Neural cell (in vitro differentiated cells): Measurements from ENCODE around the gene CD151. TPM values are rescaled to one million over a fixed set of nuclear protein-coding genes. Genes with fewer than 3 reads are reported as not detected.

ENCODE experiments used
- H2AFZ ChIP-seq: fragments of 200-600, 300-800 bp; sonication (generic), shearing (Covaris generic); 2 replicates; pipeline ENCODE4 v1.6.0; 2014; ENCODE audit warnings: low read depth, mild to moderate bottlenecking, antibody characterized with exemption, low read length, moderate library complexity
- H3F3A ChIP-seq: fragments of 200-600 bp; shearing (Covaris generic); 2 replicates; pipeline ENCODE4 v1.6.1; 2016; ENCODE audit warnings: mild to moderate bottlenecking, moderate library complexity, mixed read lengths, antibody characterized with exemption, low read length; ENCODE audit not compliant: insufficient read depth, poor library complexity, severe bottlenecking
- H3K27ac ChIP-seq: fragments of 200-600, 300-800 bp; sonication (generic), shearing (Covaris generic); 2 replicates; pipeline ENCODE4 v1.5.1; 2014; ENCODE audit warnings: mild to moderate bottlenecking, low read length, moderate library complexity
- H3K27me3 ChIP-seq: fragments of 300-800, 200-600 bp; sonication (generic), shearing (Covaris generic); 2 replicates; pipeline ENCODE4 v1.6.0; 2014; ENCODE audit warnings: mild to moderate bottlenecking, low read depth, low read length, moderate library complexity; ENCODE audit not compliant: insufficient read depth
- H3K36me3 ChIP-seq: fragments of 300-800, 200-600 bp; sonication (generic), shearing (Covaris generic); 2 replicates; pipeline ENCODE4 v1.5.1; 2014; ENCODE audit warnings: mild to moderate bottlenecking, antibody characterized with exemption, low read length, moderate library complexity; ENCODE audit not compliant: insufficient read depth
- H3K4me2 ChIP-seq: fragments of 300-800, 200-600 bp; sonication (generic), shearing (Covaris generic); 2 replicates; pipeline ENCODE4 v1.6.0; 2014; ENCODE audit warnings: mild to moderate bottlenecking, low read length
- H3K4me3 ChIP-seq: fragments of 300-800, 200-600 bp; sonication (generic), shearing (Covaris generic); 2 replicates; pipeline ENCODE4 v1.5.1; 2014; ENCODE audit warnings: mild to moderate bottlenecking, low read length, moderate library complexity
- H3K79me2 ChIP-seq: fragments of 200-600 bp; shearing (Covaris generic); replicated peaks from 2 replicates; pipeline ENCODE4 v1.6.0; 2014; ENCODE audit warnings: mild to moderate bottlenecking, low read length, moderate library complexity; ENCODE audit not compliant: insufficient read depth
- H3K9ac ChIP-seq: fragments of 300-800, 200-600 bp; sonication (generic), shearing (Covaris generic); 2 replicates; pipeline ENCODE4 v1.6.1; 2016; ENCODE audit warnings: mild to moderate bottlenecking, low read length, mixed read lengths
- H3K9me2 ChIP-seq: fragments of 200-600 bp; shearing (Covaris generic); 2 replicates; pipeline ENCODE4 v1.6.1; 2016; ENCODE audit warnings: mild to moderate bottlenecking, low read length, mixed read lengths; ENCODE audit not compliant: insufficient read depth
- H3K9me3 ChIP-seq: fragments of 200-600, 300-800 bp; sonication (generic), shearing (Covaris generic); 2 replicates; pipeline ENCODE4 v1.6.1; 2016; ENCODE audit warnings: mild to moderate bottlenecking, mixed run types, low read length, moderate library complexity, mixed read lengths
- H4K20me1 ChIP-seq: fragments of 200-600 bp; shearing (Covaris generic); 2 replicates; pipeline ENCODE4 v1.6.1; 2016; ENCODE audit warnings: mild to moderate bottlenecking, mixed run types; ENCODE audit not compliant: insufficient read depth
- EP300 ChIP-seq: fragments of 450-650 bp; conservative IDR thresholded peaks from 2 replicates; pipeline ENCODE4 v1.6.1; 2014; ENCODE audit warnings: antibody characterized with exemption, mild to moderate bottlenecking, moderate library complexity; ENCODE audit not compliant: poor library complexity, severe bottlenecking
- EZH2 ChIP-seq: fragments of 200-600, 300-800 bp; shearing (Covaris generic), sonication (generic); IDR thresholded peaks from 2 replicates; pipeline ENCODE4 v1.6.1; 2014; ENCODE audit warnings: antibody characterized with exemption, low read length, borderline replicate concordance, mild to moderate bottlenecking; ENCODE audit not compliant: insufficient read depth, poor library complexity, severe bottlenecking
- MXI1 ChIP-seq: fragments of 450-650 bp; conservative IDR thresholded peaks from 2 replicates; pipeline ENCODE4 v1.6.1; 2014; ENCODE audit warnings: antibody characterized with exemption, mild to moderate bottlenecking; ENCODE audit not compliant: poor library complexity, severe bottlenecking
- POLR2AphosphoS5 ChIP-seq: IDR thresholded peaks from 2 replicates; pipeline ENCODE4 v1.6.1; 2012
- RAD21 ChIP-seq: fragments of 450-650 bp; conservative IDR thresholded peaks from 2 replicates; pipeline ENCODE4 v1.6.1; 2014; ENCODE audit warnings: antibody characterized with exemption, mild to moderate bottlenecking, moderate library complexity
- SMC3 ChIP-seq: fragments of 450-650 bp; conservative IDR thresholded peaks from 2 replicates; pipeline ENCODE4 v1.6.1; 2014; ENCODE audit warnings: antibody characterized with exemption, mild to moderate bottlenecking, moderate library complexity; ENCODE audit not compliant: poor library complexity
- TAF1 ChIP-seq: IDR thresholded peaks from 2 replicates; pipeline ENCODE4 v1.6.1; 2012; ENCODE audit warnings: low read depth
- polyA plus RNA-seq: library from polyadenylated mRNA; depleted of rRNA; stranded (reverse); fragments of >200 nt; gene quantifications from 2 replicates; pipeline ENCODE4 v1.2.3, GENCODE V29; 2014
- TF ChIP-seq, protein P1 (sequence below): IDR thresholded peaks from 2 replicates; pipeline ENCODE4 v1.6.1; 2012; ENCODE audit warnings: borderline replicate concordance
- TF ChIP-seq, protein P2 (sequence below): fragments of 450-650 bp; IDR thresholded peaks from 2 replicates; pipeline ENCODE4 v1.5.1; 2014; ENCODE audit warnings: antibody characterized with exemption, mild to moderate bottlenecking, moderate library complexity; ENCODE audit not compliant: poor library complexity, severe bottlenecking

CD151 gene
- polyA plus RNA-seq, 1 donor from 2014 or later = 70.8 TPM

DNA sequence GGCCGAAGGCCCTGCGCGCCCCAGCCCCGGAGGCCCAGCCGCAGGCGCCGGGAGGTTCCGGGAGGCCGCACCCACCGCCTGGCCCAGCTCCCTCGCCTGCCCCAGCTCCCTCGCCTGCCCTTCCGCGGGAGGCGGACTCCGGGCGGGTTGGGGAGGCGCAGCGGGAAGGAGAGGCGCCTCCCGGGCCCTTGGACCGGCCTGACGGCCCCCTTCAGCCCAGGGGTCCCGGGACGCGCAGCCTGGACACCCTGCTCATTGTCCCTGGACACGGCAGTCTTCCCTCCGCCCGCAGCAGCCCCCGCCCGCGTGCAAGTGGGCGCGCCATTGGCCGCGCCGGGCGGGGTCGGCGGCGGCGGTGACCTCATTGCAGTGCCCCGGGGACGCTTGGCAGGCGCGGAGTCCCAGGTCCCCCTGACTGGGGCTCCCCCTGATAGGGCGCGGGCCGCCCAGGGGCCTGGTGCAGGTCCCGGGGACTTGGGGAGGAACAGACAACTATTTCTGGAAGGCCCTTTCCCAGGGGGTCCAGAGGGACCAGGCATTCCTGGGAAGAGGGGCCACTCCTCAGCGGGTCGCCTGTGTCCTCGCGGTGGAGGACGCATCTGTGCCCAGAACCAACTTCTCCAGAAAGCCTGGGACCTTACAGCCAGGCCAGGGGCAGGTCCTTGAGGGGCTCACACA, 501 bp downstream of the CD151 start:
- Histone ChIP-seq H3K79me2 (no peaks in the 10 kb centered on the region), H2AFZ (no peak overlapping the region), H3F3A (no peaks in the 10 kb centered on the region), H4K20me1 (no peaks in the 10 kb centered on the region), H3K9me3 (no peaks in the 10 kb centered on the region), H3K4me2 (peak overlapping the region; percentile 59), H3K9me2 (no peaks in the 10 kb centered on the region), H3K27ac (no peak overlapping the region), H3K27me3 (peaks cover 25% of the 10 kb centered on the region), H3K36me3 (no peaks in the 10 kb centered on the region), H3K4me3 (peak overlapping the region; percentile 81), H3K9ac (peak overlapping the region; percentile 75)
- TF ChIP-seq SMC3 (no peak), TAF1 (no peak), POLR2AphosphoS5 (peak; percentile 37), EP300 (no peak), EZH2 (no peak), RAD21 (peak; percentile 10), MXI1 (peak; percentile 34)
- TF ChIP-seq, protein P1, sequence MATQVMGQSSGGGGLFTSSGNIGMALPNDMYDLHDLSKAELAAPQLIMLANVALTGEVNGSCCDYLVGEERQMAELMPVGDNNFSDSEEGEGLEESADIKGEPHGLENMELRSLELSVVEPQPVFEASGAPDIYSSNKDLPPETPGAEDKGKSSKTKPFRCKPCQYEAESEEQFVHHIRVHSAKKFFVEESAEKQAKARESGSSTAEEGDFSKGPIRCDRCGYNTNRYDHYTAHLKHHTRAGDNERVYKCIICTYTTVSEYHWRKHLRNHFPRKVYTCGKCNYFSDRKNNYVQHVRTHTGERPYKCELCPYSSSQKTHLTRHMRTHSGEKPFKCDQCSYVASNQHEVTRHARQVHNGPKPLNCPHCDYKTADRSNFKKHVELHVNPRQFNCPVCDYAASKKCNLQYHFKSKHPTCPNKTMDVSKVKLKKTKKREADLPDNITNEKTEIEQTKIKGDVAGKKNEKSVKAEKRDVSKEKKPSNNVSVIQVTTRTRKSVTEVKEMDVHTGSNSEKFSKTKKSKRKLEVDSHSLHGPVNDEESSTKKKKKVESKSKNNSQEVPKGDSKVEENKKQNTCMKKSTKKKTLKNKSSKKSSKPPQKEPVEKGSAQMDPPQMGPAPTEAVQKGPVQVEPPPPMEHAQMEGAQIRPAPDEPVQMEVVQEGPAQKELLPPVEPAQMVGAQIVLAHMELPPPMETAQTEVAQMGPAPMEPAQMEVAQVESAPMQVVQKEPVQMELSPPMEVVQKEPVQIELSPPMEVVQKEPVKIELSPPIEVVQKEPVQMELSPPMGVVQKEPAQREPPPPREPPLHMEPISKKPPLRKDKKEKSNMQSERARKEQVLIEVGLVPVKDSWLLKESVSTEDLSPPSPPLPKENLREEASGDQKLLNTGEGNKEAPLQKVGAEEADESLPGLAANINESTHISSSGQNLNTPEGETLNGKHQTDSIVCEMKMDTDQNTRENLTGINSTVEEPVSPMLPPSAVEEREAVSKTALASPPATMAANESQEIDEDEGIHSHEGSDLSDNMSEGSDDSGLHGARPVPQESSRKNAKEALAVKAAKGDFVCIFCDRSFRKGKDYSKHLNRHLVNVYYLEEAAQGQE = no peak
- TF ChIP-seq, protein P2, sequence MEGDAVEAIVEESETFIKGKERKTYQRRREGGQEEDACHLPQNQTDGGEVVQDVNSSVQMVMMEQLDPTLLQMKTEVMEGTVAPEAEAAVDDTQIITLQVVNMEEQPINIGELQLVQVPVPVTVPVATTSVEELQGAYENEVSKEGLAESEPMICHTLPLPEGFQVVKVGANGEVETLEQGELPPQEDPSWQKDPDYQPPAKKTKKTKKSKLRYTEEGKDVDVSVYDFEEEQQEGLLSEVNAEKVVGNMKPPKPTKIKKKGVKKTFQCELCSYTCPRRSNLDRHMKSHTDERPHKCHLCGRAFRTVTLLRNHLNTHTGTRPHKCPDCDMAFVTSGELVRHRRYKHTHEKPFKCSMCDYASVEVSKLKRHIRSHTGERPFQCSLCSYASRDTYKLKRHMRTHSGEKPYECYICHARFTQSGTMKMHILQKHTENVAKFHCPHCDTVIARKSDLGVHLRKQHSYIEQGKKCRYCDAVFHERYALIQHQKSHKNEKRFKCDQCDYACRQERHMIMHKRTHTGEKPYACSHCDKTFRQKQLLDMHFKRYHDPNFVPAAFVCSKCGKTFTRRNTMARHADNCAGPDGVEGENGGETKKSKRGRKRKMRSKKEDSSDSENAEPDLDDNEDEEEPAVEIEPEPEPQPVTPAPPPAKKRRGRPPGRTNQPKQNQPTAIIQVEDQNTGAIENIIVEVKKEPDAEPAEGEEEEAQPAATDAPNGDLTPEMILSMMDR = no peak

DNA sequence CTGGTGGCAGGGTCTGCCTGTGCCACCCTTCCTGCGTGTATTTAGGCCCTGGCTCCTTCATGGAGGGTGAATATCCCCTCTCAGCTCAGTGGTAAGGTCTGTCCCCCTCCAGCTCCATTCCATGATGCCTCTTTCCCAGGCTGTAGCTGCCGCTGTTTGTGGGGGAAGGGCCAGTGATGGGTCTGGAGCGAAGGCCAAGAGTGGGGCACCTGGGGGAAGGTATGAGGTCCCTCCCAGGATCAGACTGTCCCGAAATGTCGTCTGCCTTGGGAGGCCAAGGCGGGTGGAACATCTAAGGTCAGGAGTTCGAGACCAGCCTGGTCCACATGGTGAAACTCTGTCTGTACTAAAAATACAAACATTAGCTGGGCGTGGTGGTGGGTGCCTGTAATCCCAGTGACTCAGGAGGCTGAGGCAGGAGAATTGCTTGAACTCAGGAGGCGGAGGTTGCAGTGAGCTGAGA, 1.1 kb downstream of the CD151 start:
- Histone ChIP-seq H2AFZ (no peak overlapping the region), H3K79me2 (no peaks in the 10 kb centered on the region), H3K9me2 (no peaks in the 10 kb centered on the region), H4K20me1 (no peaks in the 10 kb centered on the region), H3K4me2 (peak overlapping the region; percentile 59), H3K36me3 (no peaks in the 10 kb centered on the region), H3K4me3 (peak overlapping the region; percentile 81), H3F3A (no peaks in the 10 kb centered on the region), H3K9me3 (no peaks in the 10 kb centered on the region), H3K9ac (peak overlapping the region; percentile 75), H3K27ac (no peak overlapping the region), H3K27me3 (peaks cover 24% of the 10 kb centered on the region)
- TF ChIP-seq MXI1 = no peak
- no peak for TF ChIP-seq SMC3
- TF ChIP-seq, protein P2 = no peak
- TF ChIP-seq, protein P1 = no peak
- TF ChIP-seq RAD21 = no peak
- TF ChIP-seq EP300 = no peak
- TF ChIP-seq EZH2 = no peak
- TF ChIP-seq TAF1 = no peak
